DOHH2 (cell line): ENCODE results near the gene COL18A1.

ENCODE experiments used
- H3F3A ChIP-seq: fragments of 200-600 bp; sonication (generic), shearing (Covaris generic); 2 replicates; pipeline ENCODE4 v1.6.0; 2016; ENCODE audit warnings: antibody characterized with exemption, mild to moderate bottlenecking; ENCODE audit not compliant: control insufficient read depth, insufficient read depth
- H3K27ac ChIP-seq: fragments of 200-600 bp; sonication (generic); 2 replicates; pipeline ENCODE4 v1.5.1; 2014; ENCODE audit warnings: low read depth, mild to moderate bottlenecking, low read length, moderate library complexity
- H3K27me3 ChIP-seq: fragments of 200-600 bp; sonication (generic); 2 replicates; pipeline ENCODE4 v1.6.1; 2014; ENCODE audit warnings: mild to moderate bottlenecking, low read length, mixed read lengths; ENCODE audit not compliant: control insufficient read depth
- H3K36me3 ChIP-seq: fragments of 200-600 bp; sonication (generic); 2 replicates; pipeline ENCODE4 v1.6.1; 2014; ENCODE audit warnings: mild to moderate bottlenecking, low read length, moderate library complexity, mixed read lengths; ENCODE audit not compliant: control insufficient read depth
- H3K4me1 ChIP-seq: fragments of 200-600 bp; sonication (generic); 2 replicates; pipeline ENCODE4 v1.6.1; 2014; ENCODE audit warnings: mild to moderate bottlenecking, low read length, mixed read lengths; ENCODE audit not compliant: control insufficient read depth
- H3K4me2 ChIP-seq: fragments of 200-600 bp; sonication (generic); 2 replicates; pipeline ENCODE4 v1.6.0; 2014; ENCODE audit warnings: mild to moderate bottlenecking, low read length, moderate library complexity
- H3K4me3 ChIP-seq: fragments of 200-600 bp; sonication (generic); 2 replicates; pipeline ENCODE4 v1.5.1; 2014; ENCODE audit warnings: mild to moderate bottlenecking, low read length, mixed read lengths
- H3K79me2 ChIP-seq: fragments of 200-600 bp; sonication (generic); 2 replicates; pipeline ENCODE4 v1.6.1; 2014; ENCODE audit warnings: mild to moderate bottlenecking, low read length, mixed read lengths; ENCODE audit not compliant: control insufficient read depth
- H3K9me2 ChIP-seq: fragments of 200-600 bp; sonication (generic); replicated peaks from 2 replicates; pipeline ENCODE4 v1.6.1; 2014; ENCODE audit warnings: mild to moderate bottlenecking, low read length, mixed read lengths; ENCODE audit not compliant: control insufficient read depth
- H3K9me3 ChIP-seq: fragments of 200-600 bp; sonication (generic); 2 replicates; pipeline ENCODE4 v1.6.1; 2014; ENCODE audit warnings: antibody characterized with exemption, low read length, mixed read lengths; ENCODE audit not compliant: control insufficient read depth, insufficient read depth
- H4K20me1 ChIP-seq: fragments of 200-600 bp; sonication (generic); 2 replicates; pipeline ENCODE4 v1.6.0; 2014; ENCODE audit warnings: low read depth, mild to moderate bottlenecking, antibody characterized with exemption, low read length, moderate library complexity; ENCODE audit not compliant: control insufficient read depth, insufficient read depth
- CTCF ChIP-seq: fragments of 200-600 bp; sonication (generic); IDR thresholded peaks from one replicate; pipeline ENCODE4 v1.5.1; 2014; ENCODE audit warnings: antibody characterized with exemption, mild to moderate bottlenecking, low read depth, low read length; ENCODE audit not compliant: poor library complexity, severe bottlenecking
- EZH2phosphoT487 ChIP-seq: fragments of 200-600 bp; sonication (generic); IDR thresholded peaks from 2 replicates; pipeline ENCODE4 v1.6.1; 2017; ENCODE audit warnings: borderline replicate concordance, mild to moderate bottlenecking, antibody characterized with exemption, low read length, moderate library complexity, mixed read lengths

COL18A1 gene

GRCh38 chr21:45516671-45517151, 111.7 kb downstream of the COL18A1 start:
- H3K27me3 ChIP-seq: no peaks in the 10 kb centered on the region
- H3F3A ChIP-seq: no peaks in the 10 kb centered on the region
- H3K36me3 ChIP-seq: peaks cover 51% of the 10 kb centered on the region
- no peak overlapping the region for H3K27ac ChIP-seq
- peaks cover 28% of the 10 kb centered on the region for H3K79me2 ChIP-seq
- H3K4me3 ChIP-seq: no peak overlapping the region
- H3K9me2 ChIP-seq: no peaks in the 10 kb centered on the region
- peaks cover 30% of the 10 kb centered on the region for H3K9me3 ChIP-seq
- H4K20me1 ChIP-seq: no peaks in the 10 kb centered on the region
- TF ChIP-seq EZH2phosphoT487 (no peak), CTCF (no peak)
- peaks cover 7% of the 10 kb centered on the region; the same call in 1 of the 2 replicates for H3K4me1 ChIP-seq
- no peak overlapping the region for H3K4me2 ChIP-seq

GRCh38 chr21:45517249-45518065, 112.5 kb downstream of the COL18A1 start:
- peaks cover 59% of the 10 kb centered on the region for H3K36me3 ChIP-seq

GRCh38 chr21:45518742-45519141, 113.8 kb downstream of the COL18A1 start:
- peaks cover 39% of the 10 kb centered on the region for H3K9me3 ChIP-seq
- H3K79me2 ChIP-seq: peaks cover 28% of the 10 kb centered on the region
- H3K4me2 ChIP-seq: no peak overlapping the region
- H3K4me3 ChIP-seq: no peak overlapping the region
- peaks cover 71% of the 10 kb centered on the region for H3K36me3 ChIP-seq
- H4K20me1 ChIP-seq: no peaks in the 10 kb centered on the region
- no peaks in the 10 kb centered on the region for H3F3A ChIP-seq
- TF ChIP-seq CTCF (no peak), EZH2phosphoT487 (no peak)
- no peak overlapping the region for H3K27ac ChIP-seq
- no peaks in the 10 kb centered on the region for H3K9me2 ChIP-seq
- peaks cover 7% of the 10 kb centered on the region; the same call in 1 of the 2 replicates for H3K4me1 ChIP-seq
- no peaks in the 10 kb centered on the region for H3K27me3 ChIP-seq

More at GRCh38 chr21:45517249-45518065, 112.5 kb downstream of the COL18A1 start:
- no peaks in the 10 kb centered on the region for H3K9me2 ChIP-seq
- no peaks in the 10 kb centered on the region for H3F3A ChIP-seq
- no peak overlapping the region for H3K27ac ChIP-seq
- peaks cover 7% of the 10 kb centered on the region; the same call in 1 of the 2 replicates for H3K4me1 ChIP-seq
- H3K4me2 ChIP-seq: no peak overlapping the region
- TF ChIP-seq EZH2phosphoT487: no peak
- no peak for TF ChIP-seq CTCF
- H3K27me3 ChIP-seq: no peaks in the 10 kb centered on the region
- H3K9me3 ChIP-seq: peaks cover 36% of the 10 kb centered on the region
- peaks cover 28% of the 10 kb centered on the region for H3K79me2 ChIP-seq
- no peak overlapping the region for H3K4me3 ChIP-seq
- no peaks in the 10 kb centered on the region for H4K20me1 ChIP-seq
